GM19351 (cell line): Measurements from ENCODE around the gene CLK2.
"Not testable (repeated sequence)": the region's sequence is repeated elsewhere in the genome, so short reads cannot be mapped to it uniquely, and the experiment has no call there.

ENCODE experiments used
- ATAC-seq: cut with Tn5 transposase; IDR thresholded peaks from one replicate; pipeline ENCODE4 v1.9.1; 2021; ENCODE audit warnings: mild to moderate bottlenecking, moderate library complexity; ENCODE audit not compliant: unreplicated experiment

CLK2 gene

GRCh38 chr1:155214702-155215101 is 58.6 kb downstream of the CLK2 start:
- ATAC-seq, result not testable (repeated sequence)
